GM18499 (cell line): ENCODE results near the gene CSE1L.
"Not testable (repeated sequence)": the region's sequence is repeated elsewhere in the genome, so short reads cannot be mapped to it uniquely, and the experiment has no call there.

Source experiments
- ATAC-seq: cut with Tn5 transposase; IDR thresholded peaks from one replicate; pipeline ENCODE4 v1.9.1; 2021; ENCODE audit warnings: moderate number of reproducible peaks; ENCODE audit not compliant: insufficient read depth, unreplicated experiment

The CSE1L gene

GRCh38 chr20:49063279-49063678 lies 17.2 kb downstream of the CSE1L start:
- no peak for ATAC-seq

GRCh38 chr20:49074521-49074920 lies 28.4 kb downstream of the CSE1L start:
- ATAC-seq: no peak

- no peak for ATAC-seq
Measured at GRCh38 chr20:49078310-49078709, 32.2 kb downstream of the CSE1L start.

DNA sequence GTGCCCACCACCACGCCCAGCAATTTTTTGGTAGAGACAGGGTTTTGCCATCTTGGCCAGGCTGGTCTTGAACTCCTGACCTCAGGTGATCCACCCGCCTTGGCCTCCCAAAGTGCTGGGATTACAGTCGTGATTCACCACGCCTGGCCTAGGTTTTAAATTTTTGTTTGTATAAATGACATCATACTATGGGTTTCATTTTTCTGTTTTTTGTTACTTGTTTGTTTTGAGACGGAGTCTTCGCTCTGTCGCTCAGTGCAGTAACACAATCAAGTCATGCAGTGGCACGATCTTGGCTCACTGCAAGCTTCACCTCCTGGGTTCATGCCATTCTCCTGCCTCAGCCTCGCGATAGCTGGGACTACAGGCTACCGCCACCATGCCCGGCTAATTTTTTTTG lies 36.2 kb downstream of the CSE1L start:
- not testable (repeated sequence) for ATAC-seq

DNA sequence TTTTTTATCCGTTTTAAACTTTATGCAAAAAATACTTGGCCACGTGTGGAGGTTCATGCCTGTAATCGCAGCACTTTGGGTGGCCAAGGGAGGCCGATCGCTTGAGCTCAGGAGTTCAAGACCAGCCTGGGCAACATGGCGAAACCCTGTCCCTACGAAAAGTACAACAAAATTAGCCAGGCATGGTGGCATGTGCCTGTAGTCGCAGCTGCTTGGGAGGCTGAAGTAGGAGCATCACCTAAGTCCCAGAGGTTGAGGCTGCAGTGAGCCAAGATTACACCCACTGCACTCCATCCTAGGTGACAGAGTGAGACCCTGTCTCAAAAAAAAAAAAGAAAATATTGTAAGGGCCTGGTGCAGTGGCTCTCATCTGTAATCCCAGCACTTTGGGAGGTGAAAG lies 45.0 kb downstream of the CSE1L start:
- no peak for ATAC-seq

GRCh38 chr20:49091762-49092161 lies 45.6 kb downstream of the CSE1L start:
- no peak for ATAC-seq

GRCh38 chr20:49096203-49096730 lies 50.2 kb downstream of the CSE1L start:
- ATAC-seq: no peak

DNA sequence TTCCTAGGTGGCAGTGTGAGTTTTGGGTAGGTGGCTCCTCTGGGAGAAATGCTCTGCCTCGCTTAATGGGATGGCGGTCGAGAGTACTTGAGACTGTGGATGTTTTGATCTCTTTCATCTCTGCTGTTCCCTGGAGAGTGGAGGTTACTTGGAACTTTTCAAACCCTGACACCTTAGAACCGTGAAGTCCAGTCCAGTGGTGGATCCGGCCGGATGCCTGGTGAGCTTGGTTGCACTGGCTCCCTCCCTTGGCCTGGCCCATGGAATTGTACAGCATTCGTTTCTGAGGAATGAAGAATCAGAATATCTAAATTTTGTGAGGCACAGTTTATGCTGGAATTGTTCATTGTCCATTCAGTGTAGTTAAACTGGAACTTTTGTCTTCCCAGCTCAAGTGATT lies 51.0 kb downstream of the CSE1L start:
- no peak for ATAC-seq

DNA sequence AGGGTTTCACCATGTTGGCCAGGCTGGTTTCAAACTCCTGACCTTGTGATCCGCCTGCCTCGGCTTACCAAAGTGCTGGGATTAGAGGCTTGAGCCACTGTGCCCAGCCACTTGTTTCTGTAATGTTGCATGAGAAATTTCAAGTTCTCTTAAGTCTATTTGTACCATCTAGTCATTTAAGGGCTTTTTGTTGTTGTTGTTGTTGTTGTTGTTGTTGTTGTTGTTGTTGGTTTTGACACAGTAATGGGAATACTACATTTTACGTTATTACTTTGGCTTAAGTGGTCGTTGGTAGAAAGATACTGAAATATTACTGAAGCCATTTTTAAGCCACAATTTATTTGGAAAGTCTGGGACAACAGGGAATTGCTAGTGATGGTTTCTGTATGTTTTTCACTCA lies 52.0 kb downstream of the CSE1L start:
- no peak for ATAC-seq

GRCh38 chr20:49099011-49099410 lies 52.9 kb downstream of the CSE1L start:
- ATAC-seq: no peak

GRCh38 chr20:49100292-49100691 lies 54.2 kb downstream of the CSE1L start:
- not testable (repeated sequence) for ATAC-seq

- no peak for ATAC-seq
Measured at GRCh38 chr20:49100972-49101371, 54.9 kb downstream of the CSE1L start.

DNA sequence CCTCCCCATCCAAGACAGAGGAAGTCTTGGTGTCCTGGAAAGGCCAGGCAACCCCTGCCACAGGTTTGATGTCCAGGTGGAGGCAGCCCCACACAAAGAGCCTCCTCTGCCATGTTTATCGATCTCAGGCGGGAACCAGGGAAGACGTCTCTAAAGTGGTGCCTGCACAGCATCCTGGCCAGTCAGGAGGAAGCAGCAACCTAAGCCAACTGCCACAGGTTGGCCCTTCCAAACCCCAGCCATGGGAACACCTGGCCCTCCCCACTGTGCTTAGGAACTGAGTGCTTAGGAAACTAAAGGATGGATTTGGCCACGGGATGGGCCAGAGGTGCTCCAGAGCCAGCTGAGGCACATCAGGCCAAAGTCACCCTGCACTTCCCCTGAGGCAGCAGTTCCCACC lies 56.9 kb downstream of the CSE1L start:
- no peak for ATAC-seq

GRCh38 chr20:49103647-49104364 lies 57.7 kb downstream of the CSE1L start:
- no peak for ATAC-seq

GRCh38 chr20:49104365-49104648 lies 58.2 kb downstream of the CSE1L start:
- ATAC-seq: no peak

GRCh38 chr20:49104979-49105547 lies 59.0 kb downstream of the CSE1L start:
- not testable (repeated sequence) for ATAC-seq

DNA sequence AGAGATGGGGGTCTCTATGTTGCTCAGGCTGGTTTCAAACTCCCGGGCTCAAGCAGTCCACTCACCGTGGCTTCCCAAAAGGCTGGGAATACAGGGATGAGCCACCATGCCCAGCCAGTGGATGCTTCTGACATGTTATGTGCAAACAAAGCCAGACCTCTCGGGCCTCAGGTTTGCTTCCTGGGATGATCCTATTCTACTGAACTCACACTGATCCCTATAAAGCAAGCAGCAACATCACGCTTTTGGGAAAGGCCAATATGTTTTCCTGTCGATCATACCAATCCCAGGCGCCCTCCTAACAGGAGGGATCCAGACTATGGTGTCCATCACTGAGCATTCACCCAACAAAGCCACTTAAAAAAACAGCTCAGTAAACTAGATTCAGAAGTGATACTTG lies 60.2 kb downstream of the CSE1L start:
- ATAC-seq: no peak

- ATAC-seq: no peak
Measured at GRCh38 chr20:49110767-49111694, 64.9 kb downstream of the CSE1L start.

GRCh38 chr20:49112596-49113274 lies 66.6 kb downstream of the CSE1L start:
- no peak for ATAC-seq

- no peak for ATAC-seq
Measured at GRCh38 chr20:49115564-49115963, 69.5 kb downstream of the CSE1L start.

GRCh38 chr20:49118307-49118706 lies 72.2 kb downstream of the CSE1L start:
- no peak for ATAC-seq
